VCaP (cell line): ENCODE data around the gene METTL8.

ENCODE experiments used
- H3K27ac ChIP-seq: fragments of 450-650 bp; 2 replicates; pipeline ENCODE4 v1.5.1; 2017
- CTCF ChIP-seq: fragments of 450-650 bp; conservative IDR thresholded peaks from 2 replicates; pipeline ENCODE4 v1.5.1; 2017; ENCODE audit warnings: mild to moderate bottlenecking, moderate library complexity

The METTL8 gene

GRCh38 chr2:171271971-171272436 lies 161.8 kb downstream of the METTL8 start:
- H3K27ac ChIP-seq = no peak overlapping the region
- TF ChIP-seq CTCF = no peak

GRCh38 chr2:171271386-171271785 lies 162.4 kb downstream of the METTL8 start:
- no peak for TF ChIP-seq CTCF
- no peak overlapping the region for H3K27ac ChIP-seq

GRCh38 chr2:171267855-171268629 lies 165.7 kb downstream of the METTL8 start:
- no peak for TF ChIP-seq CTCF
- no peak overlapping the region for H3K27ac ChIP-seq
